ENCODE measurements around the gene FHIT.

- TF ChIP-seq GABPA (IDR thresholded peaks at IDR 0.05 in 1 of 2, conservative IDR thresholded peaks at IDR 0.05 in 1 of 2) (no peak), CTCF (IDR thresholded peaks at IDR 0.05; ENCODE audit: low read depth, low read length, missing input control) (no peak), ATF3 (IDR thresholded peaks at IDR 0.05) (no peak), EGR1 (IDR thresholded peaks at IDR 0.05; ENCODE audit: low read depth in 2 of 2) (no peak), RXRA (IDR thresholded peaks at IDR 0.05) (no peak), YY1 (IDR thresholded peaks at IDR 0.05) (no peak), RAD21 (IDR thresholded peaks at IDR 0.05) (no peak), TAF1 (conservative IDR thresholded peaks at IDR 0.05) (no peak), MAX (IDR thresholded peaks at IDR 0.05) (no peak), REST (IDR thresholded peaks at IDR 0.05) (no peak)
These were observed 1379.1 kb downstream of the FHIT start for GRCh38 chr3:59872128-59872527.

All from liver (tissue), 3 donors.